Ramos (cell line): Measurements from ENCODE around the gene NINL.
"Not testable (repeated sequence)": the region's sequence is repeated elsewhere in the genome, so short reads cannot be mapped to it uniquely, and the experiment has no call there.

Experiments
- in situ Hi-C: fragments of 300-500 bp; cut with MboI; formaldehyde crosslinking; loops from one replicate; pipeline ENCODE4 v1.14.3; 2022; ENCODE audit warnings: low sequenced_read_pairs; ENCODE audit not compliant: unreplicated experiment

NINL gene

DNA sequence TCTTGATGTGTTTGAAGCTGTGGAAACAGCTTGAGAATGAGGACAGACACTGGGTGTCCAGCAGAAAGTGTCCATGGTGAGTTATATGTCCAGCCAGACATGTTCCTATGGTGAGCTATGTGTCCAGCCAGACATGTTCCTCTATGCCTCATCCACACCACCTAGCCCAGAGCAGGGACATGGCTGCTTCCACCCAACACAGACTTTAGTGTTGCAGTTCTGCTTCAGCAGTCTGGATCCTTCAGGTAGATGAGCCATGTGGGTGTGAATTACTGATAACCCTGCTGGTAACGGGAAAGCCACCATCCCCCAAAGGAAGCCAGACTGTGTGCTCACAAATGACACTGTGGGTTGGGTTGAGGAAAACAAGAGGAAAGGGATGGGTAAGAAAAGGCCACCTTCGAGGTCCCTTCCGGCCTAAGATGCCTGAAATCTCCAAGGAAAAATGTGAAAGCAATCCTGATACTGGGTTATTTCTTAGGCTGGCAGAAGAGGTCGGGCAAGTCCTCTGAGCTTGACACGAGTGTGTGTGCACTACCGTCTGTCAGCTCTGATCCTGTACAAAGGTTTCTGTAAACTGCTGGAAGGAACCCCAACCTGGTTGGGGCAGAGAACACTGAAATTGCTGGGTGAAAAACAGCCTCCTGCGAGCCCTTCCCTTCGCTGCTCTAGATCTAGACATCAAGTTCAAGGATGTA lies 77.8 kb downstream of the NINL start:
- in situ Hi-C loops: no loop called here

DNA sequence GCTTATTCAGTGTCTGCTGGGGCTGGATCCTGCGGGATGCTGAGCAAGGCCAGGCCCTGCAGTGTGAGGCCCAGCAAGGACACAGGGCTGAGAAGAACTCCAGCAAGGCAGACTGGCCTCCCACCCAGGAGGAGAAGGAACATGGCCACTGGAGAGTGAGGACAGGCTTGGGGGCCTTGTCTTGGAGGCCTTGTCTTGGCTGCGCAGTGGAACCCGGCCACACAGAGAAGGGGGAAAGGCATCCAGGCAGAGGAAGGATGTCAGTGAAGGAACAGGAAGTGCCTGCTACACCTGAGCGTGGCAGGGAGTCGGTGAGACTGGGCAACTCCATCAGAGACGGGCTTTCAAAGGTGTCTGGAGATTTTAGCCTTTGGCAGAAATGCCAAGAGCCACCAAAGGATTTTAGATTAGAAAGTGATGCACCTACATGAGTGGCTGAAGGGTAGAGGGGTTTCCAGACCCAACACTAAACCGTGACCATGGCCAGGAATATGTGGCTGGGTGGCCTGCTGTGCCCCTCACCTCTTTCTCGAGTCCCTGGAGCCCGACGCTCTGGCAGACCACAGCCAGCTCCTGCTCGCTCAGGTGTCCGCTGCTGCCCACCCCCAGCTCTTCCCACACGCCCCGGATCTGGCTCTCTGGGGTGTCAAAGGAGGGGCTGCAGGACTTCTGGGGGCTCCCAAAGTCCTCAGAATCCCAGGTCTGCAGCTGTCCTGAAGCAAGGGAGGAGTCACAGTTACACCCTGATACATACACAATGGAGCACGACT lies 80.8 kb downstream of the NINL start:
- in situ Hi-C loops: no loop called here

DNA sequence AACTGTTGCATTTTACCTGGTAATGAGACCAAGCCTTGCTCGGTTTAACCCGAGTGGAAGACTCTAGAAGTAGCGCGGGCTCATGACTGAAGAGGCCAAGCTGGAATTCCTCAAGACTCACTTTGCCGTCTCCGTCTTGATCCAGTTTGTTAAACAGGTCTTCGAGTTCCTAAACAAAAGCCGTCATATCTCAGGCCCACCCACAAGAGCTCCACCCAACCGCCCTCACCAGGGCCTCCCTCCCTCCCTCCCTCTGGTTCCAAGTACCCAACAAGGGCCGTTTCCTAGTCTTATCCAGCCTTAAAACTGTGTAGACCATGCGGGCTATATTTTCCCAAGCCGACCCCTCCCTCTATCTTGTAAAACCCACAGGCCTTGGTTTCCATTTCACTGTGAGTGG lies 81.4 kb downstream of the NINL start:
- in situ Hi-C loops: no loop called here

DNA sequence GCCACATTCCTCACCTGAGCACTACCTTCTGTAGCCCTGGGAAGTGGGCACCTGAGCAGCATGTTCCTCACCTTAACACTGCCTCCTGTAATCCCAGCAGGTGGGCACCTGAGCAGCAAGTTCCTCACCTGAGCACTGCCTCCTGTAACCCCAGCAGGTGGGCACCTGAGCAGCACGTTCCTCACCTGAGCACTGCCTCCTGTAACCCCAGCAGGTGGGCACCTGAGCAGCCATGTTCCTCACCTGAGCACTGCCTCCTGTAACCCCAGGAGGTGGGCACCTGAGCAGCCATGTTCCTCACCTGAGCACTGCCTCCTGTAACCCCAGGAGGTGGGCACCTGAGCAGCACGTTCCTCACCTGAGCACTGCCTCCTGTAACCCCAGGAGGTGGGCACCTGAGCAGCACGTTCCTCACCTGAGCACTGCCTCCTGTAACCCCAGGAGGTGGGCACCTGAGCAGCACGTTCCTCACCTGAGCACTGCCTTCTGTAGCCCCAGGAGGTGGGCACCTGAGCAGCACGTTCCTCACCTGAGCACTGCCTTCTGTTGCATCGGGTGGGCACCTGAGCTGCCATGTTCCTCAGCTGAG lies 82.2 kb downstream of the NINL start:
- in situ Hi-C loops: not testable (repeated sequence)

DNA sequence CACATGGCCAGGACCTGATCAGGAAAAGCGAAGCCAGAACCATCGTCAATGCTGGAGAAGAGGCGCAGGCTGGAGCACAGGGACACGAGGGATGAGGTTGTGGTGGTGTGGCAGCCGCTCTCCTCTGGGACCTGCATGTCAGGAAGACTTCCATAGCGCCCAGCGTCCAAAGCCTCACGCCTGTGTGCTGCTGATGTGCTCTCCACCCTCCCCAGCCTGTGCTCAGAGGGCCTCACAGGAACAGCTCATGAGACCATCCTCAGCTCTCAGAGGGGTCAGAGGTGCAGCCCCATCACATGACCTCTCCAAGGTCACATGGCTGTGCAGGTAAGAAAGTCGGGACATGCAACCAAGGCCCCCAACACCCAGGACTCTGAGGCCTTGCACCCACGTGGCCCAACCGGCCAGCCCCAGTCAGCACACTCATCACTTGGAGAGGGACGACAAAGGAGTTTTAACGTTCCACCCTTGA lies 84.4 kb downstream of the NINL start:
- in situ Hi-C loops: no loop called here

GRCh38 chr20:25499855-25500434 lies 85.4 kb downstream of the NINL start:
- in situ Hi-C loops: no loop called here

GRCh38 chr20:25499031-25499430 lies 86.3 kb downstream of the NINL start:
- in situ Hi-C loops: no loop called here

DNA sequence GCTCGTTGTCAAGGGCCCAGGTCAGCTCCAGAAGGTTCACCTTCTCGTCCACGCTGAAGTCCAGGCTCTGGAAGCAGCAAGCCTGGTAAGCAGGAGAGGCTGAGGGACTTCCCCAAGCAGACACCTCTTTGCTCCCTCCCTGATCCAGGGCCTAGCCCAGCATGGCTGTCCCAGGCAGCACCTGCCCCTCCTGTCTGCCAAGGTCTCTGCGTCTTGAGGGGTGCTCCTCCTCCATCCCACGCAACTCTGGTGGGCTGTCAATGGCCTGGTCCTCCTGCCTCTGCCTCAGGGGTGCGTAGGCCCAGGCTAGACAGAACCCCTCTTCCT lies 87.1 kb downstream of the NINL start:
- in situ Hi-C loops: no loop called here

DNA sequence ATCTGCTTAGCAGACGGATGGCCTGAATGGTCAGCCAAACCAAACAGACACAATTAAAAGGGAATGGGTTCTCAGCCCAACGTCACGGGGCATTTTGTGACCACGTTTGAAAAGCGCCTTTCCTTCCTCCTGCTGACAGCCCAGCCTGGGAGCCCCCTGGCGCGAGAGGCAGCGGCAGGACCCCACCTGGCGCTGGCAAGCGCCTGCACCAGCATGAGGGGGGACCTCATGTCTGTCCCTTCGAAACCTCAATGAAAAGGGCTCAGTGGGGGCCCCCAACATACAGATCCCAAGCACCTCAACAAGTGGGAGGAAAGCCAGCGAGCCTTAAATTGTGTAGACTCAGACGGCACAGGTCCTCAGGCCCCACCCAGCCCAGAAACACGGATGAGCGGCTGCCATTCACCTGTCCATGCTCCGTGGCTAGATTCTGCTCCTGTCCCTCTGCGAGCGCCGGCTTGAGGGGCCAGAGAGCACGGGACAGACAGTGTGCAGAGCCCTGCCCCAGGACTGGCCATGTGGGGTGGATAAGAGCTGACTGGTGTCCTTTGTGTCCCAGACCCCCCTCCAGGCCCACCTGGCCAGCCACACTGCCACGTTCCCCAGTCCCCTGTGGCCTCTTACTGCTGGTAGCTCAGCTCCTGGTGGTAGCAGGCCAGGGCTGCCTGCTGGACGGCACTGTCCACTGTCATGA lies 87.6 kb downstream of the NINL start:
- in situ Hi-C loops: no loop called here

DNA sequence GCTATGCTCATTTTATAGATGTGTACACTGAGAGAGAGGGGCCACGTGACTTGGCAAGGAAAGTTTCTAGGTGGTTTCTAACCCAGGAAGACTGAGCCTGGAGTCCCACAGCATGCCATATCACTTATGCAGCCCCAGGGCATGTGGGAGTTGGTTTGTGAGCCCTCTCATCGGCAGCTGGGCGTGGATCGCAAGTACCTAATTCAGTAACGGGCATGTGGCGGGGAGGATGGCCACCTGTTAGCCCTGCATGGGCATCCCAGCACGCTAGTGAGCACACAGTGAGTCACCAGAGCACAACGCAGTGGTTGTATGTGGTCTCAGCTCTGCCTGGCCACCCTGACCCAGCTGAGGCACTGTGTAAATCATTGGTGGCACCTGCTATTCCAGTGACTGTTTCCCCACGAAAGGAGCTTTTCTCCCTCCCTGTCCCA lies 88.3 kb downstream of the NINL start:
- in situ Hi-C loops: no loop called here

- in situ Hi-C loops: no loop called here
These were observed 89.0 kb downstream of the NINL start for GRCh38 chr20:25496165-25496967.

- in situ Hi-C loops: no loop called here
These were observed 90.0 kb downstream of the NINL start for GRCh38 chr20:25495189-25495824.

- in situ Hi-C loops: no loop called here
These were observed 90.7 kb downstream of the NINL start for GRCh38 chr20:25494506-25495188.

- in situ Hi-C loops: no loop called here
These were observed 91.4 kb downstream of the NINL start for GRCh38 chr20:25493748-25494505.

DNA sequence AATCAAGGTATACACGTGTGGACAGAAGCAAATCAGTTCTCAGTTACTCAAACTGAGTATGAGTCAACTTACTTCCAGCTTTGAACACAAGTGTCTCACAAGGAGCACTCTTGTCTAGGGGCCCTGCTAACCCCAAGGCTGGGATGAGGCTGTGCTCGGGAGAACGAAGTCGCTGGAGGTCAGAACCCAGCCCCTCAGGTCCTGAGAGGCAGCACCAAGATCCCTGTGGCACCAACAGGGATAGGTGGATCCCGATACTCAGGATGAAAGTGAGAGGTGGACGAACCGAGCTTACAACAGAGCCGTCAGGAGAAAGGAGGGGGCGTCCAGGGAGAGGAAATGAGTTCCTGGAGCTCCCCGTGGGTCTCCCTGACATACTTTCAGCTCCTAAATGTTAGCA lies 92.2 kb downstream of the NINL start:
- in situ Hi-C loops: no loop called here

GRCh38 chr20:25491446-25492038 lies 93.8 kb downstream of the NINL start:
- in situ Hi-C loops: no loop called here

DNA sequence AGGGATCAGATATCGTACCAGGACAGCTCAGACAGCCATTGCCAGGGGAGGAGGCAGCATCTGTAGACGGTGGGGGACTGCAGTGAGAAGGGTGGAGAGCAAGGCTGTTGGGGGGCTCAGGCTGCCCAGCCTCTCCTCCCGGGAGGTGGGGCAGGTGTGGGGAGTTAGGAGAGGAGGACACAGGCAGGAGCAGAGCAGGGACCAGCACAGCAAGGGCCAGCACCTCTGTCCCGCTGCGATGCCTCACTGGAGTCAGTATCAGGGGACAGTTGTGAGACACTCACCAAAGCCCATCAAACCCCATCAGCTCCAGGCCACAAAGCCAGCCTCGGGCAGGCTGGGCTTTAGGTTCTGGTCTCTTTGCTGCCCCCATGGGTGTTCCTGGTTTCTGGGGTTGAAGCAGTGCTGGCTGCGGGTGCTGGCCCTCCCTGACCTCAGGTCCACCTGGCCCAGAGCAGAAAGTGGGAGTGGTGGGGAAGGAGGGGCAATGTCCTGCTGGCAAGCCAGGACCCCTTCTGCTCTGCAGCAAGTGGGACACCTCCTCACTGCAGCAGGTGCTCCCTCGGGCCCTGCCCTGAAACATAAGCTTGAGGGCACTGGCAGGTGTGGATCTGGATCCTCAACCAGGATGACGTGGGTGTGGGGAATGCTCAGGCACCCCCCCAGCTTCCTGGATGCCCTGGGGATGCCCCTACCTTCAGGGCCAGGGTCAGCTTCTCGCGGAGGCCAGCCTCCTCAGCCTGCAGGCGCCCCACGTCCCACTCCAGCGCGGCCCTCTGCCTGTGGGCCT lies 94.5 kb downstream of the NINL start:
- in situ Hi-C loops: no loop called here
